ENCODE measurements around the gene IGFBP7. TPM values are rescaled to one million over a fixed set of nuclear protein-coding genes. Genes with fewer than 3 reads are reported as not detected.

Gene IGFBP7
- total and polyA plus RNA-seq, 2 experiments from 2014 or later, result 951 to 1,359 TPM

DNA sequence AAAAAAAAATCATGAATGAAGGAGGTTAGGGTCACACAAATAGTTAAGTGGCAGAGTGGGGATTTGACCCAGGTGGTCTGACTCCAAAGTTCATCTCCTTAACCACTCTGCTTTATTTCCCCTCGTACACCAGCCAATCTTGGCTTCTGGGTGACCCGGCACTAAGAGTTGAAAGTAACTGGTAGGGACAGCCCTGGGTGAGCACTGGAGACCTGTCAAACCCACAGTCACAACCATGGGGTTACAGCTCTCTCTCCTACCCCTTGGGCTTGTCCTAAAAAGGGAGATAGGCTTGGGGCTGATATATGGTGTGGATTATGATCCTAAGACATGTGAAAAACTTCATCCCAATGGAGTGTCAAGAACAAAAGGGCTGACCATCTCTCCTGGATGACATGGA is 12.5 kb downstream of the IGFBP7 start:
- H3K79me2 ChIP-seq (ENCODE audit: insufficient read depth), result peaks cover 72% of the 10 kb centered on the region
- in situ Hi-C loops (cut with MboI), result no loop called here
- no peak for DNase-seq
- H3K9me2 ChIP-seq (ENCODE audit: insufficient read depth), result no peaks in the 10 kb centered on the region
- 75 to 76% methylated on average over 2 of the region's 2 CpGs for WGBS, 2 experiments (ENCODE audit: low coverage in 1 of 2, low lambda C conversion rate in 2 of 2, missing lambda C conversion rate in 2 of 2)
- TF ChIP-seq EZH2 (IDR thresholded peaks at IDR 0.05; ENCODE audit: insufficient read depth, poor library complexity, severe bottlenecking) (no peak), EZH2phosphoT487 (IDR thresholded peaks at IDR 0.05; ENCODE audit: insufficient read depth, low read depth) (no peak)
- no peak overlapping the region for H2AFZ ChIP-seq
- H3K4me3 ChIP-seq, result no peak overlapping the region
- peaks cover 88% of the 10 kb centered on the region for H3F3A ChIP-seq (ENCODE audit: insufficient read depth)
- H3K27me3 ChIP-seq (replicated peaks; ENCODE audit: insufficient read depth), result no peaks in the 10 kb centered on the region
- H3K9ac ChIP-seq, result no peak overlapping the region
- H3K4me1 ChIP-seq (ENCODE audit: insufficient read depth), result peaks cover 76% of the 10 kb centered on the region
- no peaks in the 10 kb centered on the region for H3K36me3 ChIP-seq (ENCODE audit: low read depth)
- H4K20me1 ChIP-seq (ENCODE audit: insufficient read depth), result no peaks in the 10 kb centered on the region
- H3K4me2 ChIP-seq (ENCODE audit: unreplicated experiment), result no peak overlapping the region
- no peaks in the 10 kb centered on the region for H3K9me3 ChIP-seq (ENCODE audit: low read depth)
- no peak overlapping the region for H3K27ac ChIP-seq

DNA sequence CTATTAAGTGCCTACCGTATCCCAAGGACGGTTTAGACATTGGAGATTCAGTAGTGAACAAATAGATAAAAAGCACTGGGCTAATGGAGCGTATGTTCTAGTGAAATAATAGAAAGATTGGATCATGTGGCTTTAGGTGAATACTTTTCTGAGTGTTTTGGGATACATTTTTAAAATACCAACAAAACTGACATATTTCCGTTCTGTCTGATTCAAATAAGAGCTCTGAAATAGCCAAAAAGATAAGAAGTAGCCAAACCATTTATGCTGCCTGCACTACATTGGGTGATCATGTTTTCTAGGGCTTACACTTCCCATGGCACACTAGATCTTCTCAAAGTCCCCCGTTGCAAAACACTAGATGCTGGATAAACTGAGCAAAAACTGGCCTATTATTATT is 14.2 kb downstream of the IGFBP7 start:
- Histone ChIP-seq H3K9me2 (ENCODE audit: insufficient read depth) (no peaks in the 10 kb centered on the region), H3K9me3 (ENCODE audit: low read depth) (no peaks in the 10 kb centered on the region), H4K20me1 (ENCODE audit: insufficient read depth) (no peaks in the 10 kb centered on the region), H3K4me3 (no peak overlapping the region), H3F3A (ENCODE audit: insufficient read depth) (peaks cover 71% of the 10 kb centered on the region), H3K4me1 (ENCODE audit: insufficient read depth) (peaks cover 58% of the 10 kb centered on the region), H3K27me3 (replicated peaks; ENCODE audit: insufficient read depth) (no peaks in the 10 kb centered on the region), H3K4me2 (ENCODE audit: unreplicated experiment) (peak overlapping the region; percentile 71), H2AFZ (no peak overlapping the region), H3K27ac (peak overlapping the region; percentile 97; the same call in 1 of the 2 replicates), H3K79me2 (ENCODE audit: insufficient read depth) (peaks cover 73% of the 10 kb centered on the region), H3K36me3 (ENCODE audit: low read depth) (no peaks in the 10 kb centered on the region), H3K9ac (no peak overlapping the region)
- TF ChIP-seq EZH2 (IDR thresholded peaks at IDR 0.05; ENCODE audit: insufficient read depth, poor library complexity, severe bottlenecking) (no peak), EZH2phosphoT487 (IDR thresholded peaks at IDR 0.05; ENCODE audit: insufficient read depth, low read depth) (no peak)
- DNase-seq, result no peak
- in situ Hi-C loops (cut with MboI), result no loop called here
- WGBS, 2 experiments (ENCODE audit: low coverage in 1 of 2, low lambda C conversion rate in 2 of 2, missing lambda C conversion rate in 2 of 2), result 77 to 79% methylated on average over 5 of the region's 5 CpGs

DNA sequence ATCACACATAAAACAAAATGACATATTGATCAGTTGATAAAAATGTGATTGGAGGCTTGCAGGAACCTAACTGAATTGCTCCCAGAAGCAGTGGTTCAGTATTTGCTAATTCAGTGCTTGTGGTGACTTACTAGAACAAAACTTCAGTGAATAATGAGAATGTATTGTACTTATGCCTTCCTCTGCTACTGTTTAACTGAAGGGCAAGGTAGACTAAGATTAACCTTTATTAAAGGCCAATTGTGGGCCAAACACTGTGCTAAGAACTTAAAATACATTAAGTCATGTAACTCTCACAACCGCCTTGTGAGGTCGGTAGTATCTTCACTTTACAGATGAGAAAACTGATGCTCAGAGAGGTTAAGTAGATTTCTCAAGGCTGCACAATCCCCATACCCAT is 14.9 kb downstream of the IGFBP7 start:
- Histone ChIP-seq H3K4me1 (ENCODE audit: insufficient read depth) (peaks cover 51% of the 10 kb centered on the region), H3K27ac (peak overlapping the region; percentile 97), H3K4me2 (ENCODE audit: unreplicated experiment) (peak overlapping the region; percentile 71), H3K9me2 (ENCODE audit: insufficient read depth) (no peaks in the 10 kb centered on the region), H4K20me1 (ENCODE audit: insufficient read depth) (no peaks in the 10 kb centered on the region), H3K4me3 (no peak overlapping the region), H3K9me3 (ENCODE audit: low read depth) (no peaks in the 10 kb centered on the region), H3K27me3 (replicated peaks; ENCODE audit: insufficient read depth) (no peaks in the 10 kb centered on the region), H3K36me3 (ENCODE audit: low read depth) (peaks cover 3% of the 10 kb centered on the region; the same call in 1 of the 2 replicates), H3K79me2 (ENCODE audit: insufficient read depth) (peaks cover 71% of the 10 kb centered on the region), H3F3A (ENCODE audit: insufficient read depth) (peaks cover 64% of the 10 kb centered on the region), H2AFZ (0 out of 2 replicates have a peak overlapping the region, but pooled peaks have one; percentile 12), H3K9ac (peak overlapping the region; percentile 73)
- WGBS, 2 experiments (ENCODE audit: low coverage in 1 of 2, low lambda C conversion rate in 2 of 2, missing lambda C conversion rate in 2 of 2), result 88 to 93% methylated on average over 2 of the region's 2 CpGs
- in situ Hi-C loops (cut with MboI), result no loop called here
- DNase-seq, result no peak
- no peak for TF ChIP-seq EZH2 (IDR thresholded peaks at IDR 0.05; ENCODE audit: insufficient read depth, poor library complexity, severe bottlenecking)
- TF ChIP-seq EZH2phosphoT487 (IDR thresholded peaks at IDR 0.05; ENCODE audit: insufficient read depth, low read depth), result 0 out of 2 replicates have a peak, but pooled peaks have one; percentile 15

DNA sequence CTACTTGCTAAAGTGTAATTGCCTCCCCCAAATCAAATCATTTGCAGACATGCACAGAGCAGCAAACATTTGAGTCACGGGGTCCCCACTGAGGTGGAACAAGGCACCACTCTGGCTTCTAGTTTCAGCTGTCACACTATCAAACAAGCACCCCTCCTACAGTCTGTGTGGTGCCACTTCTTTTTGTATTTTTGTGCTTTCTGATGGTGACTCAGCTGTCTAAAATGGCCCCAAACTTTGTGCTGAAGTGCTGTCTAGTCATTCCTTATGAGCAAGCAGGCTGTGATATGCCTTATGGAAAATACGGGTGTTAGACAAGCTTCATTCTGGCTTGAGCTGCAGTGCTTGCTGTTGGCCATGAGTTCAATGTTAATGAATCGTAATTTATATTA is 15.4 kb downstream of the IGFBP7 start:
- in situ Hi-C loops (cut with MboI), result no loop called here
- Histone ChIP-seq H3K9me3 (ENCODE audit: low read depth) (no peaks in the 10 kb centered on the region), H3K36me3 (ENCODE audit: low read depth) (peaks cover 6% of the 10 kb centered on the region; the same call in 1 of the 2 replicates), H3K9me2 (ENCODE audit: insufficient read depth) (no peaks in the 10 kb centered on the region), H2AFZ (peak overlapping the region; percentile 12), H3K4me3 (0 out of 2 replicates have a peak overlapping the region, but pooled peaks have one; percentile 26), H3K4me1 (ENCODE audit: insufficient read depth) (peaks cover 49% of the 10 kb centered on the region), H3K9ac (peak overlapping the region; percentile 73), H3K79me2 (ENCODE audit: insufficient read depth) (peaks cover 71% of the 10 kb centered on the region), H3K27ac (peak overlapping the region; percentile 97), H3K27me3 (replicated peaks; ENCODE audit: insufficient read depth) (no peaks in the 10 kb centered on the region), H3K4me2 (ENCODE audit: unreplicated experiment) (peak overlapping the region; percentile 71), H4K20me1 (ENCODE audit: insufficient read depth) (no peaks in the 10 kb centered on the region), H3F3A (ENCODE audit: insufficient read depth) (peaks cover 60% of the 10 kb centered on the region)
- no peak for TF ChIP-seq EZH2 (IDR thresholded peaks at IDR 0.05; ENCODE audit: insufficient read depth, poor library complexity, severe bottlenecking)
- 0 out of 2 replicates have a peak, but pooled peaks have one; percentile 25 for TF ChIP-seq EZH2phosphoT487 (IDR thresholded peaks at IDR 0.05; ENCODE audit: insufficient read depth, low read depth)
- DNase-seq, result peak; percentile 95
- WGBS, 2 experiments (ENCODE audit: low coverage in 1 of 2, low lambda C conversion rate in 2 of 2, missing lambda C conversion rate in 2 of 2), result 0 to 4% methylated on average over 3 of the region's 3 CpGs
